Measurements from ENCODE around the gene ZNF385D.
A peak's percentile ranks its signal among the peaks of the same experiment; 100 is the strongest.
"Not testable (repeated sequence)": the region's sequence is repeated elsewhere in the genome, so short reads cannot be mapped to it uniquely, and the experiment has no call there.

The ZNF385D gene

GRCh38 chr3:21520106-21520963 is 230.7 kb downstream of the ZNF385D start:
- no peak for DNase-seq (ENCODE audit: low read depth)

GRCh38 chr3:21517184-21517583 is 233.8 kb downstream of the ZNF385D start:
- DNase-seq (ENCODE audit: low read depth) = no peak

- DNase-seq (ENCODE audit: low read depth) = no peak
These were observed 235.6 kb downstream of the ZNF385D start for GRCh38 chr3:21515417-21515816.

DNA sequence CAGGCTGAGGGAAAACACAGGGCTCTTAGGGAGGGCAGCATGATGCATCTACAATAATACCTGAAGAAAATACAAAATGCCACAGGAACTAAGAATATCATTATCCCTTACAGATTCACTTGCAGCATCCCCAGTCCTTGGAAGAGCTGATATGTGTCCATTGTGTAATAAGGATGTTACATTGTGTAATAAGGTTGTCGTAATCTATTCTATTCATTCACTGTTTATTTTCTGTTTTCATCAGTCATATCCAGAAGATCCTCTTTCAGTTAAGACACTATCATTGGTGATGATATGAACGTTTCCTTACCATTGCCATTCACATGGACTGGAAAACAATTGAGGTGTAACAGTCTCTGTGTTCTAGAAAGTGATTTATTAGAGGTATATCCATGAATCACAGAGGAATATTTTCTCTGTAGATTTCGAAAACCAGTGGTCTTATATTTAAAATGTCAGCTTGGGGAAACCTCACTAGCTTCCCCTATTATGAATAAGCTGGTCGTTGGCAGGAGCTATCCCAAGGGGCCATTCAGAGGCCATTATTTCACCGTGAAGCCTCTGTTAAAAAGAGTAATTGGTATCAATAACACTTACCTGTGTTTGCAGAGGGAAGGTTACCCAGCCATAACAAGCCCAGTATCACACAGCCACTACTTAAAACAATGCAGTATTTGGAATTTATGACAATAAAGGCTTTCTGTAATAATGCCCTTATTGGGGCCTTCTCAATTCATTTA is 241.1 kb downstream of the ZNF385D start:
- DNase-seq (ENCODE audit: low read depth) = no peak

- no peak for DNase-seq (ENCODE audit: low read depth)
These were observed 242.8 kb downstream of the ZNF385D start for GRCh38 chr3:21508246-21508645.

- DNase-seq (ENCODE audit: low read depth) = no peak
These were observed 245.1 kb downstream of the ZNF385D start for GRCh38 chr3:21505711-21506460.

DNA sequence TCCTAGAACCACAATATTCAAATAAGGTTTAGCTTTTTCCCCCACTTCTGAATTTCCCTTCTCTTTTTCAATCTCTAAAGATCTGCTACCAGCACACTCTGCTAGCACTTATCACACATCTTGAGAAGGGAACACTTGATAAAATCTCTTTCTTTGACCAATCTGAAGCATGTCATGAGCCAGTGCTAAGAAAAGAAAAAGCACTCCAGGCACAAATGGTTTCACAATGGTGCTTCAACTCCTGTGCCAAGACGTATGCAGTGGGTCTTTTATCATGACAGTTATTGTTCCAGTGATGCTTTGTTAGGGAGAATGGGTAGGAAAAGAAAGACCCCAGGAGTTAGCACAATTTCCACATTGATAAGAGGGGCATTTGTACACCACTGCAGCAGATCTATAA is 248.4 kb downstream of the ZNF385D start:
- DNase-seq (ENCODE audit: low read depth) = no peak

DNA sequence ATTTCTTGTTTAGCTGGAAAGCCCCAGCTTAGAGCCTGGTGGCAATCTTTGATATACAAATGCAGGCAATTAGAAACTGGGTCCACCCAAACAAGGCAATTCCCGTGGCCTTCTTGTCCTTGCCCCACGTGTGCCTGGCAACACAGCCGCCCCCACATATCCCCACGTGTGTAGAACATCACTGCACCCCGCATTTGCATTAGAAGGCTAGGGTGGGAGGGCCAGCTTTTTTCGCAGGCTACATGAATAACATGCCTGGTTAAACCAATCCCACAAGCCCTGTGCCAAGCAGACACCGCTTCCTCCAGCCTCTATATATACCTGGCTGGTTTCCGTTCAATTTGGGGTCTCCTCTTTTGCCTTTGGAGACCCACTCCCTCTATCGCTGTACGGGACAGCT is 250.2 kb downstream of the ZNF385D start:
- DNase-seq (ENCODE audit: low read depth) = no peak

DNA sequence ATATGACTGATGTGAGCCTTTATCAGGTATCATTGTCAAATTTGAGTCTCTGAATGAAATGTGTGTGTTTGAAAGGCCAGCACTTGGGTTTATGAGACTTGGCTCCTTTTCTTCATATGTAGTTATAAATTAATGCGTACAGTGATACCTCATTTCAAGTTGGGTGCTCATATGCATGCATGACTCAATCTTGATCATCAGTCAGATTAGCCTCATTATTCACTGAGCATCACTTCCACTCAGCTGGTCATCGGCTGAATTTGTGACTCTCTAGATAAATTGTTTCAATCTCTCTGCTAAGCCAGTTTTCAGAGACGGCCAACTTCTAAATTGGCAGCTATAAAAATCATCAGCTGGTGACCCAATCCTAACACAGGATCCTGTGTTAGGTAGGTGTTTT is 260.3 kb downstream of the ZNF385D start:
- not testable (repeated sequence) for DNase-seq (ENCODE audit: low read depth)

DNA sequence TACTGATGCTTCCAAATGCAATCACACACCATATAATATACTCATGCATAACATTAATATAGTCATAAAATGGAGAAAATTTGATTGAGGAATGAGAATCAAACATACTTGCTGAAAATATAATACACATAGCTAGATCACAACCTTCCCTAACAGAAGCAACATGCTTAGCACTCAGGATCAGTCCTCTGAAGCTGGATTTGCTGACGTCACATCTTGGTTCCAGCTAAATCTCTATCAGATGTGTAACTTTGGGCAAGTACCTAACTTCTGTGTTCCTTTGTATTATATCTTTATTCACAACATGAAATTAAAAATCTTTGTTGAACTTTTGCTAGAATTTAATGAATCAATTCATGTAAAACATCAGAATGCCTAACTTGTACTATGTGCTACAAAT is 263.5 kb downstream of the ZNF385D start:
- DNase-seq (ENCODE audit: low read depth) = no peak

GRCh38 chr3:21486024-21486935 is 264.7 kb downstream of the ZNF385D start:
- not testable (repeated sequence) for DNase-seq (ENCODE audit: low read depth)

DNA sequence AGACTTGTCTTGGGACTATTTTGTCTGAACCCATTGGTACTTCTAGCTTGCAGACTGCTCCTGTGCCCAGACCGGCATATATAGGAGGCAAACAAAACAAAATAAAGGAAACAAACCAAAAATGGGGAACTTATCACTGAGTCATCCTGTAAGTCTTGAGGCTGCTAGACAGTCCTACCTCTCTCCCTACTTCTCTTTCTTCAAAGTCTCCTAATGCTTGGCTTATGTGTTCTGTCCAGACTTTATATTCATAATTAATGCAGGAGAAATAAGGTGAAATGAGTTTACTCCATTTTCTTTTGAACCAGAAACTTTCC is 266.2 kb downstream of the ZNF385D start:
- DNase-seq (ENCODE audit: low read depth) = no peak

DNA sequence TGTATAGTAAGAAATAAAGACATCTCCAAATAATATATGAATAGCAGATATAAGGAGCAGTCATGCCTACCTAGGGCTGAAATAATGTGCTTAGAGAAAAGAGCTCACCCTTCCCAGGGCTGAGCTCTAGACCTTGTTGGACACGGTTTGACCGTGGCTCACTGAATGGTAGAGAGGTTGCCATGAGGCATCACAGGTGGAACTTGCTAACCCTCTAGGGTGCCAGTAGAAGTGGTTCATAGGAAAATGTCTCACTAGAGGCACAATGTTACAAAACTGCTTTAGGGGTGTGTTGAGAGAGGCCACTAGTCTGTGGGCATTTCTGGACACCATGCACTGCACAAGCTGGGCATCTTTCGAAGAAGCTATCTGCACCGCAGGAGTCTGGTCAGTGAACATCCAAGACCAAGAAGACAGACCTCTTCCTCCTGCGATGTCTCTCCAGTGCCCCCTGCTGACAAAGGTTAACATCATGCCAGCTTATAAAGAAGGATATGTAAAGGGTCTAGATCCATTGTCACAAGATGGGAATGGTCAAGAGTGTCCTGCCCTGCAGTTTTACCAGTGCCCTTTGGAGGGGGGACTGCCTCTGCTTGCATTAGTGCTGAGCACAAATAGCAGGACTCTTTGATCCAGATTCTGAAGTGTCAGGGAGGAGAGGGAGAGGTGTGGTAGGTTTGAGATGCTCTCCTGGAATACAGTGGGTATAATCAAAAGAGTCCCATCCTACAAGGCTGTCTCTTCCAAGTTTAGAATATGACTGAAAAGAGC is 266.8 kb downstream of the ZNF385D start:
- DNase-seq (ENCODE audit: low read depth) = peak; percentile 4

DNA sequence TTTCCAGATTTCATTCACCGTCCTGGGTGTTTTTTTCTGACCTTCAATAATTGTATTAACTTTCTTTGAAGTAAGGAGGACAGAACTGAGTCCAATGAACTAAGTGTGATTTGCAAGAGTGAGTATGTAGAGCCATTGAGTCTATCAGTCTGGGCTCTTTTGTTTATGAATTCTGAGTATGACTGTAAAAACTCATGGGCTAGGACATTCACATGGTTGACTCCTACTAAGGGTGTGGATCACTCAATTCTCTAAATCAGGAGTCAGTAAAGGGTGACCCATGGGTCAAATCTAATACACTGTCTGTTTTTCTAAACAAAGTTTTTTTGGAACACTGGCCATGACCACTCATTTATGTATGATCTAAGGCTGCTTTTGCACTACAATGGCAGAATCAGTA is 269.0 kb downstream of the ZNF385D start:
- no peak for DNase-seq (ENCODE audit: low read depth)

DNA sequence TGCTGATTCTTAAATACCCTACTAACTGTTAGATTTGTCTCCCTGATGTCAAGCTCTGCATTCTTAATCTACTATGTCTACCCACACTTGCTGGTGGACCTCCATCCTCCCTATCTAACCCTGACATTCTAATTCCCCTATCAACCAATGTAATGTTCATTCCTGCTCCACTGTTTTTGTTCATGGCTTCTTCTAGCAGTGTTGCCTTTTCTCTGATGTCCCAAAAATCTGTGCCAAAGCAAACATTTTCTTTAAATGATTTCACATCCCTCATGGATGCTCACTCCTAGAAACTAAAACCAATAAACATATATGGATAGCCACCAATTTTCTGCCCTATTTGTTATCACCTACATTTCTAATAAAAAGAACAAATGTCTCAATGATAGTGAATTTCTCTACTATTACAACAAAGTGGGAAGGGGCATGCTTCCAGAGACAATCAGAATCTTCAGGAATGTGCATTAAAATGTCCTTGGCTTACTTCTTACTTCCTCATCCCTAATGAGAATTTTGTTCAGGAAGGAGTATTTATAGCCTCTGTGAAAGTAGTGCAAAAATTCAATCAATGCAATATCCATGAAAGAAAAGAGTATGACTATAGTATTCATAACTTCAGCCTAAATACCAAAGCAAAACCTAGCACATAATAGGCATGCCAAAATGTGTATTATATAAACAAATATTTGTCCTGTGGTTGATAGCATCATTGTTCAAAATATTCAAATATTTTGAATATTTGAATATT is 273.3 kb downstream of the ZNF385D start:
- no peak for DNase-seq (ENCODE audit: low read depth)

GRCh38 chr3:21466476-21466875 is 284.5 kb downstream of the ZNF385D start:
- no peak for DNase-seq (ENCODE audit: low read depth)

GRCh38 chr3:21464746-21465145 is 286.3 kb downstream of the ZNF385D start:
- DNase-seq (ENCODE audit: low read depth) = no peak

DNA sequence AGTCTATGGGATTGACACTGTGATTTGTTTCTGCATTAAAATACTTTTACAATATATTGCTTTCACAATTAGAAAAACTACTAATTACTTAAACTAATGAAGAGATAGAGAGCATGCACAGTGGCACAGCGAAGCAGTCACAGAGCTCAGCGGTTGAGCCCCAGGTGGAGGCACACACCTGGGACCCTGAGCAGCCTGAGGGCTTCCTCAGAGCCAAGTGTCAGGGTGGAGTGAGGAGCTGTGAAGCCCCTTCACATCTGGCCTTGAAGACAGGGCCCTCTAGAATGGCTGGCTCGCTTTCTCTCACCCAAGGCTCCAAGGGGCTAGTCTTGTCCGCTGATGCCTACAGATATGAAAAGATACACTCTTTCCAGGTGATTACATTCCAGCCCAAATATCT is 287.7 kb downstream of the ZNF385D start:
- DNase-seq (ENCODE audit: low read depth) = no peak

DNA sequence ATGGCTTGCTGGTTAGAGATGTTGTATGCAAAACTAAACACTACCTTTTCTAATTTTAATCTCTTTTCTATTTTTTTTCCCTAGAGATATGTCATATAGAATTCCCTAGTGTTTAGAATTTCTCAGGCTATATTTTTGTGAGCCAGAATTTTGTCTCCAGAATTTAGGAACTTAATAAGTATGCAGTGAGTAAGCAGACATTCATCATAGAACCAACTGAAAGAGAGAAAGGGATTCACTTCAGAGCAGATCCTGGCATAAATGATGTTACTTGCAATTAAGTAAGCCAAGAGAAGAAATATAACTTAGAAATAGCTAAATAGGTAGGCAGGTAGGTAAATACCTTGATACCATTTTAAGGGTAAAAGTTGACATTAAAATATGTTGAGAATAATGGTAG is 288.9 kb downstream of the ZNF385D start:
- no peak for DNase-seq (ENCODE audit: low read depth)

GRCh38 chr3:21457084-21457483 is 293.9 kb downstream of the ZNF385D start:
- no peak for DNase-seq (ENCODE audit: low read depth)
